Measurements from ENCODE around the gene POGK.
"Not testable (repeated sequence)": the region's sequence is repeated elsewhere in the genome, so short reads cannot be mapped to it uniquely, and the experiment has no call there.

Gene POGK

GRCh38 chr1:166838766-166839599 is at the start of gene POGK:
TSS of gene POGK (plus strand) at chr1:166839475. CDS start at chr1:166840957, 1,482 bp downstream.
- peak; percentile 88 for DNase-seq (ENCODE audit: low spot score)

GRCh38 chr1:166796620-166797236 is 42.5 kb upstream of the POGK start:
- DNase-seq (ENCODE audit: low spot score), result no peak

GRCh38 chr1:166808952-166809351 is 30.3 kb upstream of the POGK start:
- no peak for DNase-seq (ENCODE audit: low spot score)

- no peak for DNase-seq (ENCODE audit: low spot score)
Measured at GRCh38 chr1:166811691-166812090, 27.6 kb upstream of the POGK start.

GRCh38 chr1:166813508-166814223 is 25.6 kb upstream of the POGK start:
- DNase-seq (ENCODE audit: low spot score), result no peak

GRCh38 chr1:166814611-166815010 is 24.7 kb upstream of the POGK start:
- DNase-seq (ENCODE audit: low spot score), result no peak

GRCh38 chr1:166819974-166820373 is 19.3 kb upstream of the POGK start:
- DNase-seq (ENCODE audit: low spot score), result no peak

GRCh38 chr1:166822385-166822784 is 16.9 kb upstream of the POGK start:
- no peak for DNase-seq (ENCODE audit: low spot score)

- DNase-seq (ENCODE audit: low spot score), result no peak
Measured at GRCh38 chr1:166827426-166827825, 11.8 kb upstream of the POGK start.

GRCh38 chr1:166829762-166830161 is 9.5 kb upstream of the POGK start:
- DNase-seq (ENCODE audit: low spot score), result not testable (repeated sequence)

- no peak for DNase-seq (ENCODE audit: low spot score)
Measured at GRCh38 chr1:166836733-166837132, 2.5 kb upstream of the POGK start.

GRCh38 chr1:166839600-166840308 is 479 bp downstream of the POGK start:
- peak; percentile 48 for DNase-seq (ENCODE audit: low spot score)

GRCh38 chr1:166840309-166841274 is 1.3 kb downstream of the POGK start:
- DNase-seq (ENCODE audit: low spot score), result no peak

- no peak for DNase-seq (ENCODE audit: low spot score)
Measured at GRCh38 chr1:166843322-166843721, 4.0 kb downstream of the POGK start.

- no peak for DNase-seq (ENCODE audit: low spot score)
Measured at GRCh38 chr1:166843769-166844596, 4.7 kb downstream of the POGK start.

- DNase-seq (ENCODE audit: low spot score), result no peak
Measured at GRCh38 chr1:166844791-166845190, 5.5 kb downstream of the POGK start.

- no peak for DNase-seq (ENCODE audit: low spot score)
Measured at GRCh38 chr1:166848193-166848592, 8.9 kb downstream of the POGK start.

- DNase-seq (ENCODE audit: low spot score), result no peak
Measured at GRCh38 chr1:166849135-166849534, 9.9 kb downstream of the POGK start.

GRCh38 chr1:166852918-166853317 is 13.6 kb downstream of the POGK start:
- DNase-seq (ENCODE audit: low spot score), result no peak

- DNase-seq (ENCODE audit: low spot score), result no peak
Measured at GRCh38 chr1:166855558-166855957, 16.3 kb downstream of the POGK start.
